Activated CD4-positive, alpha-beta T cell treated with anti-CD3 and anti-CD28 coated beads, Interleukin-2, amount 10 ng/mL, durations not matched to agents 24 days and 14 days (primary cell): ENCODE data around the gene FGGY. TPM values are rescaled to one million over a fixed set of nuclear protein-coding genes. Genes with fewer than 3 reads are reported as not detected.

Source experiments
- DNase-seq: peaks from one replicate; pipeline ENCODE4 v3.0.0; 2022
- H3K27ac Mint-ChIP-seq: one replicate; pipeline ENCODE4 v1.8.0; 2022; ENCODE audit warnings: mild to moderate bottlenecking, mixed read lengths
- H3K27me3 Mint-ChIP-seq: one replicate; pipeline ENCODE4 v1.8.0; 2022; ENCODE audit warnings: mixed read lengths
- H3K36me3 Mint-ChIP-seq: one replicate; pipeline ENCODE4 v1.8.0; 2022; ENCODE audit warnings: low read depth, mild to moderate bottlenecking, mixed read lengths
- H3K4me1 Mint-ChIP-seq: one replicate; pipeline ENCODE4 v1.8.0; 2021; ENCODE audit warnings: mixed read lengths
- H3K4me3 Mint-ChIP-seq: one replicate; pipeline ENCODE4 v1.8.0; 2022; ENCODE audit warnings: mild to moderate bottlenecking, moderate library complexity, mixed read lengths
- H3K9me3 Mint-ChIP-seq: one replicate; pipeline ENCODE4 v1.8.0; 2021; ENCODE audit warnings: mixed read lengths
- intact Hi-C: fragments of 100-400 bp; cut with micrococcal nuclease; formaldehyde crosslinking; loops from one replicate; pipeline ENCODE4 v1.15.1; 2023
- total RNA-seq: library from RNA; stranded (reverse); gene quantifications from 2 replicates; pipeline ENCODE4 v1.2.3, GENCODE V29; 2022

The FGGY gene
- total RNA-seq, 1 donor from 2014 or later, result 8.1 TPM

DNA sequence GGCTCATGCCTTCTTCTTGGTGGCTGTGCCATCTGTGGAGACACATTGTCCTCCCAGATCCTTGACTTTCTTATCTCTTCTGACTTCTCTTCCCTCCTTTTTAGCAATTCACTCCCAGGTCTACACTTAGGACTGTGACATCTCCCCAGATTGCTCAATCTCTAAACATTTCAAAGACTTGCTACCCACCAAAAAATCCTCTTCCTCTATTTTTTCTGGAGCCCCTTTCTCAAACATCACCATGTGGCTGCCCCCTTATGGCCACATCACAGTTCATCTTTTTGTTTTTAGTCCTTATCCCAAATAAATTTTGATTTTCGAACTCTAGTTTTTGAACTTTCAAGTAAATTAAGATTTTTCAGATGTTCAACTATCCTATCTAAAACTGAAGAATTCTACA is 369.2 kb downstream of the FGGY start:
- Mint-ChIP-seq H3K36me3 (no peaks in the 10 kb centered on the region), H3K9me3 (peaks cover 2% of the 10 kb centered on the region), H3K27ac (no peak overlapping the region), H3K27me3 (no peaks in the 10 kb centered on the region), H3K4me1 (no peaks in the 10 kb centered on the region), H3K4me3 (no peak overlapping the region)
- no peak for DNase-seq
- intact Hi-C loops, result no loop called here

- intact Hi-C loops, result no loop called here
- no peak for DNase-seq
- Mint-ChIP-seq H3K4me3 (no peak overlapping the region), H3K4me1 (no peaks in the 10 kb centered on the region), H3K36me3 (no peaks in the 10 kb centered on the region), H3K9me3 (peaks cover 3% of the 10 kb centered on the region), H3K27ac (no peak overlapping the region), H3K27me3 (no peaks in the 10 kb centered on the region)
Measured at GRCh38 chr1:59667020-59667419, 370.1 kb downstream of the FGGY start.

GRCh38 chr1:59669752-59670312 is 372.9 kb downstream of the FGGY start:
- no peaks in the 10 kb centered on the region for H3K36me3 Mint-ChIP-seq
- H3K4me3 Mint-ChIP-seq, result no peak overlapping the region
- peaks cover 3% of the 10 kb centered on the region for H3K4me1 Mint-ChIP-seq
- DNase-seq, result no peak
- H3K27me3 Mint-ChIP-seq, result no peaks in the 10 kb centered on the region
- no peak overlapping the region for H3K27ac Mint-ChIP-seq
- peaks cover 3% of the 10 kb centered on the region for H3K9me3 Mint-ChIP-seq
- intact Hi-C loops, result no loop called here

DNA sequence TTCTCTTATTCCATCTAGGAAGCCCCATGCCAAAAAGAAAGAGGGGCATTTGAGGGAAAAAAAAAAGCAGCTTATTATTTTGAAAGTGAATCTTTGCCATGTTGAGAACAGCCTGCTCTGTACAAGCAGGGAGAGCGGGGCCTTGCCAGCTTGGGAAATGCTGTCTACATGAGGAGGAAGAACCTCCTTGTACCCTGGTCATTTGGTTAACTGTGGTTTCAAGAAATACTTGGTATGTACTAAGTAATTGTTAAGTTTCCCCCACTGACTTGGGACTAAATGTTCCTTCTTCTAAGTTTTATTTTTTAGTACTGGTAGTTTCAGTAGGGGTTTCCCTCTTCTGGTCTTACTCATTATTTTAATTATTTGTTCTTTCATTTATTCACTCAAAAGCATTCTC is 373.8 kb downstream of the FGGY start:
- Mint-ChIP-seq H3K27me3 (no peaks in the 10 kb centered on the region), H3K4me1 (peaks cover 3% of the 10 kb centered on the region), H3K36me3 (no peaks in the 10 kb centered on the region), H3K27ac (no peak overlapping the region), H3K4me3 (no peak overlapping the region), H3K9me3 (peaks cover 3% of the 10 kb centered on the region)
- intact Hi-C loops, result no loop called here
- DNase-seq, result no peak

- no peak overlapping the region for H3K4me3 Mint-ChIP-seq
- H3K27ac Mint-ChIP-seq, result no peak overlapping the region
- intact Hi-C loops, result no loop called here
- no peak for DNase-seq
- H3K4me1 Mint-ChIP-seq, result peaks cover 3% of the 10 kb centered on the region
- H3K27me3 Mint-ChIP-seq, result no peaks in the 10 kb centered on the region
- no peaks in the 10 kb centered on the region for H3K36me3 Mint-ChIP-seq
- H3K9me3 Mint-ChIP-seq, result peaks cover 3% of the 10 kb centered on the region
Measured at GRCh38 chr1:59671066-59671952, 374.4 kb downstream of the FGGY start.

- Mint-ChIP-seq H3K27ac (no peak overlapping the region), H3K4me3 (no peak overlapping the region), H3K4me1 (peaks cover 3% of the 10 kb centered on the region), H3K27me3 (no peaks in the 10 kb centered on the region), H3K36me3 (no peaks in the 10 kb centered on the region), H3K9me3 (peaks cover 3% of the 10 kb centered on the region)
- no peak for DNase-seq
- intact Hi-C loops, result no loop called here
Measured at GRCh38 chr1:59671953-59672305, 375.0 kb downstream of the FGGY start.

DNA sequence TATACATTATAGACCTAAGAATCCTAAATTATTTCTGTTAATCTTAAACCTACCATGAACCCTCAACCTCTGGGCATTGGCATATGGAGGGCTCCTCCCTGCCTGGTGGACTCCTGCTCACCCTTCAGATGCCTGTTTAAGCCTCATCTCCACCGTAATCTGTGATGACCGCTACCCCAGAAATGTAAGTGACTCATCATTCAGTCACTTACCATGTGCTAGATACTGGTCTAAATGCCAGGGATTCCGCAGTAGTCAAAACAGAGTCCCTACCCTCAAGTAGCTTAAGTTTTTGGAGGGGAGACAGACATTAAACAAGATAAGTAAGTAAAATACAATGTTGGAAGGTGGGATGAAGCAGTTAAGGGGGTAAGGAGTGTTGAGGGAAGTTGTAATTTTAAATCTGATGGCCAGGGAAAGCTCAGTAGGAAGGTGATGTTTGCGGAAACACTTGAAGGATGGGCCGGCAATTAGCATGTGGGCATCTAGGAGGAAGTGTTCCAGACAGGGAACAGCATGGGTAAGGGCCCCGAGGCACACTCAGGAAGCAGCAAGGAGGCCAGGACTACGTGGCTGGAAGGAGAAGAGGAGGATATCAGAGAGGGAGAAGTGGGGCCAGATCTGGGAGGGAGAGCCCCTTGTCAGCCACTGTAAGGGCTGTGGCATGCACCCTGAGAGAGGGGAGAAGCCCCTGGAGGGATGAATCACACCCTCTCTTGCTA is 376.1 kb downstream of the FGGY start:
- intact Hi-C loops, result no loop called here
- DNase-seq, result peak; percentile 34
- H3K27ac Mint-ChIP-seq, result no peak overlapping the region
- peaks cover 3% of the 10 kb centered on the region for H3K4me1 Mint-ChIP-seq
- no peak overlapping the region for H3K4me3 Mint-ChIP-seq
- H3K36me3 Mint-ChIP-seq, result no peaks in the 10 kb centered on the region
- H3K27me3 Mint-ChIP-seq, result no peaks in the 10 kb centered on the region
- peaks cover 3% of the 10 kb centered on the region for H3K9me3 Mint-ChIP-seq

DNA sequence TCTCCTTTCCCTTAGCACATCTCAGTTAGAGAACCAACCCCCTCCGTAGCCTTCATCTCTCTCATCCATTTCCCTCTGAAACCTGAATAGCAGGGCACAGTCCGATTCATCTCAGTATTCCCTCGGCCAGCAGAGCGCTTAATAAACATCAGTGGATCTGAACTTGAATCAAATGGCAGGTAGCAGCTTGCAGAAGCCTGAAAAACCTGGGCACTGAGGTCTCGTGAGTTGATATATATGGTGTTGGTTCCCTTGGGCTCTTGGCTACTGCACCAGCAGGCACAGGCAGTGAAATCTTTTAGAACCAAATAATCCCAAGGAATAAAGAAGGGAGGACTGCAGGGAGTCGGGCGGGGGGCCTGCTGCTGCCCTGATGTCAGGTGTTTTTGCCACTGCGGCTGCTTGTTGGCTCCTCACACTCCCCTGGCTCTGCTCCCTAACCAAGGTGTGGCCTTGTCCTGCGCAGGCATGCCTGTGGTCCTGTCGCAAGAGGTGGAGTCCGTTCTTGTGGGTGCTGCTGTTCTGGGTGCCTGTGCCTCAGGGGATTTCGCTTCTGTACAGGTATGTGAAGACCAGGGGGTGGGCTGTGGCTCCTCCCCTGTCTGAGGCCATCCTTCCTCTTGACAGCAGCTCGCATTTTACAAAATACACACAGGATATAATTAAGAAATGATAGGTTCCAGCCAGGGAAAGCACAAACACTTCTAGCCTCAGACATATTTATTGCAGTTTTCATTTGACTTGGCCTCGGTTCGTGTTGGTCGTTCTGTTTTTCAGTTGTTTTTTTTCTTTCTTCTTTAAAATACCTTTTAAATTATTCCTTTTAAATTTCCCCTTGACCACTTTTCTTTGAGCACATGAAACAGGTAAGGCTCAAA is 376.9 kb downstream of the FGGY start:
- DNase-seq, result no peak
- Mint-ChIP-seq H3K36me3 (no peaks in the 10 kb centered on the region), H3K9me3 (peaks cover 3% of the 10 kb centered on the region), H3K27me3 (no peaks in the 10 kb centered on the region), H3K27ac (no peak overlapping the region), H3K4me3 (no peak overlapping the region), H3K4me1 (peaks cover 3% of the 10 kb centered on the region)
- intact Hi-C loops, result no loop called here

GRCh38 chr1:59674595-59674994 is 377.7 kb downstream of the FGGY start:
- Mint-ChIP-seq H3K4me3 (no peak overlapping the region), H3K27me3 (no peaks in the 10 kb centered on the region), H3K4me1 (peaks cover 3% of the 10 kb centered on the region), H3K9me3 (peaks cover 3% of the 10 kb centered on the region), H3K27ac (no peak overlapping the region), H3K36me3 (no peaks in the 10 kb centered on the region)
- intact Hi-C loops, result no loop called here
- DNase-seq, result no peak

DNA sequence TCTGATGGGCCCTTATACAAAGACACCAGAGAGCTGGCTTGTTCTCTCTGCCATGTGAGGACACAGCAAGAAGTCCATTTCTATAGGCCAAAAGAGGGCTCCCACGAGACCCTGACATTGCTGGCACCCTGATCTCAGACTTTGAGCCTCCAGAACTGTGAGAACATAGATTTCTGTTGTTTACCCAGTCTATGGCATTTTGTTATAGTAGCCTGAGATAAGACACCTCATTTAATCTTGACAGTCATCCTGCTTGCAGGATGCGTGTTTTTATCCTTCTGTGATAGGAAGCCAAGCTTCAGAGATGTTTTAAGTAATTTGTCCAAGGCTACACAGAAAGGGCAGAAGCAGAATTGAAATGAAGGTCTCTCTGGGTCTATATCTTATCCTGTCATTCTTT is 379.0 kb downstream of the FGGY start:
- intact Hi-C loops, result no loop called here
- peaks cover 3% of the 10 kb centered on the region for H3K4me1 Mint-ChIP-seq
- H3K27ac Mint-ChIP-seq, result no peak overlapping the region
- H3K9me3 Mint-ChIP-seq, result peaks cover 3% of the 10 kb centered on the region
- H3K36me3 Mint-ChIP-seq, result no peaks in the 10 kb centered on the region
- H3K4me3 Mint-ChIP-seq, result no peak overlapping the region
- no peaks in the 10 kb centered on the region for H3K27me3 Mint-ChIP-seq
- no peak for DNase-seq

DNA sequence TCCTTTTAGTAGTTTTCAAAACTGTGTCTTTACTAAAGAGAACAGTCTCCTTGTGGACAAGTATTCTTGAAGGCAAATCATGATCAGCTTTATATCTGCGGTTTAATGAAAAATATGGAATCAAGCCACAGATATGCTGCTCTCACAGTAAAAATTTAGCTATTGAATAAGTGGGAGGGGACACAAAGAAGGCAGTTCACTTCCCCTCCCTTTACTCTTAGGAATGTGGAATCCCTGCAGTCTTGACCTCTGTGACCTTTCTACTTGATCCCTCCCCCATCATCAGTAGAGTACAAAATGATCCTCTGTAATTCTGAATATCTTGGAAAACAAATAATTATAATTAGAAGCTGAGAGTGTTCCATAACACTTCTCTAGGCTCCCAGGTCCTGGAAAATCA is 381.1 kb downstream of the FGGY start:
- Mint-ChIP-seq H3K27me3 (no peaks in the 10 kb centered on the region), H3K27ac (no peak overlapping the region), H3K36me3 (no peaks in the 10 kb centered on the region)

DNA sequence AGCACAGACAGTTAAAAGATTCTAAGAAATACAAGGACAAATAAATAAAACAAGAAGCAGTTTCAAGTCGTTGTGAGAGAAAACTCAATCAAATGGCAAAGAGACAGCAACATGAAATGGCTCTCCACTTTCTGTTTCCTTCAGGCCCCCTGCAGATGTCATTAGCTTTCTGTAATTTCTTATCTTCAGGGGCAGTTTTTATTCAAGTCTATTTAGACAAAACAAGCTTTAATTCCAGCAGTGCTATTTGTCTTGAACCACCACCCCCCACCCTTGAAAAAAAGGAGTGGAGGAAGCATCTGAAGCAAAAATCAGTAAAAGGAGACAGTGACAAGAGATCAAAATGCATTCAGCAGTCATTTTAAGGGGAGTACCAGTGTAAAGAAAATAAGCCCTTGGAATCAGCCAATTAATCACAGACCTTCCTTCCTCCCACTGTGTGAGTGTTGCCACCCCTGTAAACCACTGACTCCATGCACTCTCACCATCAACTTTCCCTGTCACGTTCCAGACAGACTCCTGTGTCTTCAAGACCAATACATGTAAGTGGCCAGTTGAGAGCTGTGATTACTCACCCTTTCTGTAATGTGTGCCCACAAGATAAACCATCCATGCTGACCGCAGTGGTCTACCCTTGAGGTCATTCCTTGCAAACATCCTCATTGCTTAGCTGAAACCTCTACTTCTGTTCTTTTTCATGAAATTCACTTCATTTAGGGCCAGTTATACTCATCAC is 381.8 kb downstream of the FGGY start:
- Mint-ChIP-seq H3K27me3 (no peaks in the 10 kb centered on the region), H3K4me1 (peaks cover 3% of the 10 kb centered on the region), H3K9me3 (no peaks in the 10 kb centered on the region), H3K4me3 (no peak overlapping the region), H3K27ac (no peak overlapping the region), H3K36me3 (no peaks in the 10 kb centered on the region)
- DNase-seq, result no peak
- intact Hi-C loops, result no loop called here

More for the DNA sequence above, 381.1 kb downstream of the FGGY start:
- intact Hi-C loops, result no loop called here
- H3K9me3 Mint-ChIP-seq, result no peaks in the 10 kb centered on the region
- H3K4me3 Mint-ChIP-seq, result no peak overlapping the region
- DNase-seq, result no peak
- peaks cover 3% of the 10 kb centered on the region for H3K4me1 Mint-ChIP-seq

DNA sequence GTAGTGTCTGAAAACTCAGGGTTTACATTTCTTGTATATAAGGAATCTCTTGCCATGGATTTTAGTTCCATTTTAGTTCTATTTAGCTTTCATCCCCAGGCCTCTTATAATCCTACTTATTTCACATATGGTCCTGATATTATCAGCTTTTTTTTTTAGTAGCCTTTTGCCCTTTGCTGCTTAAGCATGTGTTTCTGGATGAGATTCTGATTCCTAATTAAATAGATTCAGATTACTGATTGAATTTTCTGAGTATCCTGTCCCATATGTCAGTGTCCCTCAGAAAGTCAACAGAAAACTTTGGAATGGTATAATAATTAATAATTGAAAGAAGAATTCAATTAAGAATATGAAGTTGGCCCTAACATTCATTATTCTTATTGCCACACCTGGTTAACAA is 383.1 kb downstream of the FGGY start:
- Mint-ChIP-seq H3K27me3 (no peaks in the 10 kb centered on the region), H3K27ac (no peak overlapping the region), H3K9me3 (no peaks in the 10 kb centered on the region), H3K36me3 (no peaks in the 10 kb centered on the region), H3K4me1 (no peaks in the 10 kb centered on the region), H3K4me3 (no peak overlapping the region)
- no peak for DNase-seq
- intact Hi-C loops, result no loop called here
